ENCODE results near the gene PJA2. TPM values are rescaled to one million over a fixed set of nuclear protein-coding genes. Genes with fewer than 3 reads are reported as not detected.

Gene PJA2
- total and polyA plus RNA-seq, 4 donors: 17.5 to 148 (median 61.3) TPM

- H3K4me1 ChIP-seq (ENCODE audit: control insufficient read depth in 5 of 5, insufficient read depth in 5 of 5, low read length in 5 of 5): peaks cover 0 to 3% (median 0%) of the 10 kb centered on the region in 5 donors
- TF ChIP-seq CTCF (IDR thresholded peaks at IDR 0.05; ENCODE audit: control extremely low read depth, extremely low read depth): no peak
- 95% methylated on average over 4 of the region's 4 CpGs for WGBS, 2 donors
- DNase-seq: no peak
- H3K36me3 ChIP-seq (ENCODE audit: control insufficient read depth in 4 of 4, insufficient read depth in 4 of 4, low read length in 4 of 4): no peaks in the 10 kb centered on the region
- H3K27me3 ChIP-seq (ENCODE audit: control insufficient read depth in 3 of 3, insufficient read depth in 3 of 3, low read length in 2 of 3): no peaks in the 10 kb centered on the region
- H3K9ac ChIP-seq (ENCODE audit: insufficient read depth in 1 of 2, low read length in 2 of 2): no peak overlapping the region
- H3K27ac ChIP-seq (ENCODE audit: low read depth in 1 of 2, low read length in 1 of 2): no peak overlapping the region
- no peak for ATAC-seq (ENCODE audit: insufficient read depth, low FRiP score)
- no peak overlapping the region for H3K4me3 ChIP-seq
- H3K9me3 ChIP-seq (ENCODE audit: control insufficient read depth in 4 of 4, insufficient read depth in 3 of 4, low read length in 3 of 4): no peaks in the 10 kb centered on the region
These were observed 93.1 kb downstream of the PJA2 start for GRCh38 chr5:109316634-109317033.

DNA sequence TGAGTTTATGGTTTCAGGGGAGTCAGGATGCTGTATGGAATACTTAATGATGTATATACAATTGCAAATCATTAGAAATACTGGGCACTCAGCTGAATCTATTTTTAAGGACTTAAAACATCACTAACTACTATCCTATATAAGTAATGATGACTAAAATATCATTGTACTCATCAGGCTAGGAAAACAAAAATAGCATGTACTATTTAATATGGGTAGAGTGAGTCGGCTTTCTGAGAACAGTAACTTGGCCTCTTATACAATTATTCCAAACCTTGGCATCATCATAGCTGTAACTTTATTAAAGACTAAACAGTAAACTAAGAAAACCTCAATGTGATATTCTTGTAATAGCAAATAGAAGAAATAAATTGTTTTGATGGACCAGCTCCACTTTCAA is 94.5 kb downstream of the PJA2 start:
- Histone ChIP-seq H3K36me3 (ENCODE audit: control insufficient read depth in 4 of 4, insufficient read depth in 4 of 4, low read length in 4 of 4) (no peaks in the 10 kb centered on the region), H3K9ac (ENCODE audit: insufficient read depth in 1 of 2, low read length in 2 of 2) (no peak overlapping the region), H3K27ac (ENCODE audit: low read depth in 1 of 2, low read length in 1 of 2) (no peak overlapping the region), H3K27me3 (ENCODE audit: control insufficient read depth in 3 of 3, insufficient read depth in 3 of 3, low read length in 2 of 3) (no peaks in the 10 kb centered on the region), H3K9me3 (ENCODE audit: control insufficient read depth in 4 of 4, insufficient read depth in 3 of 4, low read length in 3 of 4) (no peaks in the 10 kb centered on the region), H3K4me3 (no peak overlapping the region), H3K4me1 (ENCODE audit: control insufficient read depth in 5 of 5, insufficient read depth in 5 of 5, low read length in 5 of 5) (peaks cover 0 to 3% (median 0%) of the 10 kb centered on the region in 5 donors)
- TF ChIP-seq CTCF (IDR thresholded peaks at IDR 0.05; ENCODE audit: control extremely low read depth, extremely low read depth): no peak
- DNase-seq: no peak
- WGBS, 2 donors: 87 to 97% methylated on average over 1 of the region's 1 CpG
- no peak for ATAC-seq (ENCODE audit: insufficient read depth, low FRiP score)

DNA sequence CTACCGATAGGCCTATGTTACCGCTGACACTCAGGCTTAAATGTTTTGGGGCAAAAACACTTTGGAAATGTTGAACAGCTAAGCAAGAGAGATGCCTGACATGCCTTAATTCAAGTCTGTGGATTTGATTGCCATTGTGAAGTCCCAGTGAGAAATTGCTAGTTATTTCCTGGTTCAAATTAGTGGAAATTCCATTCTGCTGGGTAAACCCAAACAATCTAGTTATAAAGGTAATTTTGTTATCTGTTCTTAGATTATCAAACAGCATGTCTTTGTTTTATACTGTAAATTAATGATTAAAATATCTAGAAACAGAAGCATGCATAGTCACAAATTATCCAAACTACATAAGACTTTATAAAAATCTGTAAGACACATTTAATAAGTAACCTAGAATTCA is 96.6 kb downstream of the PJA2 start:
- no peak for ATAC-seq (ENCODE audit: insufficient read depth, low FRiP score)

More for the DNA sequence above, 96.6 kb downstream of the PJA2 start:
- Histone ChIP-seq H3K4me3 (no peak overlapping the region), H3K27me3 (ENCODE audit: control insufficient read depth in 3 of 3, insufficient read depth in 3 of 3, low read length in 2 of 3) (no peaks in the 10 kb centered on the region), H3K36me3 (ENCODE audit: control insufficient read depth in 4 of 4, insufficient read depth in 4 of 4, low read length in 4 of 4) (no peaks in the 10 kb centered on the region), H3K9ac (ENCODE audit: insufficient read depth in 1 of 2, low read length in 2 of 2) (no peak overlapping the region), H3K9me3 (ENCODE audit: control insufficient read depth in 4 of 4, insufficient read depth in 3 of 4, low read length in 3 of 4) (no peaks in the 10 kb centered on the region), H3K4me1 (ENCODE audit: control insufficient read depth in 5 of 5, insufficient read depth in 5 of 5, low read length in 5 of 5) (peaks cover 0 to 3% (median 0%) of the 10 kb centered on the region in 5 donors), H3K27ac (ENCODE audit: low read depth in 1 of 2, low read length in 1 of 2) (no peak overlapping the region)
- no peak for TF ChIP-seq CTCF (IDR thresholded peaks at IDR 0.05; ENCODE audit: control extremely low read depth, extremely low read depth)
- DNase-seq: no peak
- WGBS, 2 donors: 81 to 90% methylated on average over 2 of the region's 2 CpGs
